Neuron (in vitro differentiated cells): Measurements from ENCODE around the gene TPSB2.
"Not testable (repeated sequence)": the region's sequence is repeated elsewhere in the genome, so short reads cannot be mapped to it uniquely, and the experiment has no call there.

Experiments used
- H2AFZ ChIP-seq: one replicate; pipeline ENCODE4 v1.6.1; 2013; ENCODE audit warnings: low read depth, mild to moderate bottlenecking, inconsistent platforms, low read length, moderate library complexity
- H3K27me3 ChIP-seq: one replicate; pipeline ENCODE4 v1.6.1; 2013; ENCODE audit warnings: low read length; ENCODE audit not compliant: insufficient read depth
- H3K36me3 ChIP-seq: one replicate; pipeline ENCODE4 v1.6.1; 2013; ENCODE audit warnings: low read length; ENCODE audit not compliant: insufficient read depth
- H3K4me1 ChIP-seq: one replicate; pipeline ENCODE4 v1.6.1; 2013; ENCODE audit warnings: low read length; ENCODE audit not compliant: insufficient read depth
- H3K4me3 ChIP-seq: 2 replicates; pipeline ENCODE4 v1.5.1; 2013; ENCODE audit warnings: mild to moderate bottlenecking, low read length, moderate library complexity
- H3K9me3 ChIP-seq: one replicate; pipeline ENCODE4 v1.6.1; 2013; ENCODE audit warnings: low read length

Gene TPSB2

DNA sequence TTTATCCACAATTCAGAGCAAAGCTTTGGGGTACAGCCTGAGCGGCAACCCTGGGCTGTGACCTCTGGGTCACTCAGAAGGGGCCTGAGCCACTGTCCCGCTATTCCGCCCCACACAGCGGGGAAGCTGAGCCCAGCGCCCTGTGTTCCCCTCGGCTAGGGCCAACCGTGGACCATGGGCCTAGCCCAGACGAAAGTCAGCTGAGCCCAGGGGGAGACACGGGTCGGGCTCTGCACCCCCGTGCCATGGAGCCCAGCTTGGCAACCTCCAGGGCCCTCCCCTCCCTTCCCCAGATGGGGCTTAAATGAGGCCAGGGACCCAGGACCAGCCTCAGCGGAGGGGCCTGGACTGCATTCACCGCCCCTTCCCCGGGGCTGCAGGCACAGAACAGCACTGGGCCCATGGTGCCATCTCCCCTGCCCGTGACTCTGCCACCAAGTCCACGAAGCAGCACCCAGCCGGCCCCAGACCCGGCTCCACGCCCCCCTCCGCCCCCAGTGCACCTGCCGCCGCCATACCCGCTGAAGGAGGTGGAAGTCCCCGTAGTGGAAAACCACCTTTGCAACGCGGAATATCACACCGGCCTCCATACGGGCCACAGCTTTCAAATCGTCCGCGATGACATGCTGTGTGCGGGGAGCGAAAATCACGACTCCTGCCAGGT, 27.7 kb upstream of the TPSB2 start:
- no peak overlapping the region for H2AFZ ChIP-seq
- peaks cover 38% of the 10 kb centered on the region for H3K27me3 ChIP-seq

DNA sequence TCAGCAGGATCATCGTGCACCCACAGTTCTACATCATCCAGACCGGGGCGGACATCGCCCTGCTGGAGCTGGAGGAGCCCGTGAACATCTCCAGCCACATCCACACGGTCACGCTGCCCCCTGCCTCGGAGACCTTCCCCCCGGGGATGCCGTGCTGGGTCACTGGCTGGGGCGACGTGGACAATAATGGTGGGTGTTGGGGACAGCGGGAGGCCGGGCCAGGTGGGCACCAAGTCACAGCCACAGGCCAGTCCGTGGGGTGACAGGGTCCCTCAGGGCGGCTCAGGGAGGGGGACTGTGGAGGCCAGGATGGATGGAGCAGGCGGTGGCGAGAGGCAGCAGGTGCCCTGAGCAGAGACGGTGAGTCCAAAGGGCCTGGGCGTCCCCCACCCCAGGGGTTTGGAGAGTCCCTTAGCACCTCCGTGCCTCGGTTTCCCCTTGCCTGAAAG, 26.9 kb upstream of the TPSB2 start:
- Histone ChIP-seq H3K36me3 (no peaks in the 10 kb centered on the region), H2AFZ (no peak overlapping the region), H3K9me3 (no peaks in the 10 kb centered on the region), H3K4me1 (no peaks in the 10 kb centered on the region), H3K27me3 (peaks cover 33% of the 10 kb centered on the region), H3K4me3 (no peak overlapping the region)

More for the DNA sequence above, 27.7 kb upstream of the TPSB2 start:
- Histone ChIP-seq H3K36me3 (no peaks in the 10 kb centered on the region), H3K4me3 (no peak overlapping the region), H3K4me1 (no peaks in the 10 kb centered on the region), H3K9me3 (no peaks in the 10 kb centered on the region)

DNA sequence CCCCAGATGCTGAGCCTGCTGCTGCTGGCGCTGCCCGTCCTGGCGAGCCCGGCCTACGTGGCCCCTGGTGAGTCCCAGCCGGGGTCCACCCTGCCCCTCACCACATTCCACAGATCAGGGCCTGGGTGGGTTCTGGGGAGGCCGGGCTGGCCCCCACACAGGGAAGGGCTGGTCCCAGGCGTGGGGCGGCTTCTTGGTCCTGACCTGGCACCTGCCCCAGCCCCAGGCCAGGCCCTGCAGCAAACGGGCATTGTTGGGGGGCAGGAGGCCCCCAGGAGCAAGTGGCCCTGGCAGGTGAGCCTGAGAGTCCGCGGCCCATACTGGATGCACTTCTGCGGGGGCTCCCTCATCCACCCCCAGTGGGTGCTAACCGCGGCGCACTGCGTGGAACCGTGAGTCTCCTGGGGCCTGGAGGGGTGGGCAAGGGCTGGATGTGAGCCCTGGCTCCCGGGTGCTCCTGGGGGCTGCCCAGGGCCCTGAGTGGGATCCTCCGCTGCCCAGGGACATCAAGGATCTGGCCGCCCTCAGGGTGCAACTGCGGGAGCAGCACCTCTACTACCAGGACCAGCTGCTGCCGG, 26.4 kb upstream of the TPSB2 start:
- H3K9me3 ChIP-seq, H2AFZ ChIP-seq, H3K4me3 ChIP-seq, H3K4me1 ChIP-seq, H3K36me3 ChIP-seq: not testable (repeated sequence)
- H3K27me3 ChIP-seq = peaks cover 29% of the 10 kb centered on the region

DNA sequence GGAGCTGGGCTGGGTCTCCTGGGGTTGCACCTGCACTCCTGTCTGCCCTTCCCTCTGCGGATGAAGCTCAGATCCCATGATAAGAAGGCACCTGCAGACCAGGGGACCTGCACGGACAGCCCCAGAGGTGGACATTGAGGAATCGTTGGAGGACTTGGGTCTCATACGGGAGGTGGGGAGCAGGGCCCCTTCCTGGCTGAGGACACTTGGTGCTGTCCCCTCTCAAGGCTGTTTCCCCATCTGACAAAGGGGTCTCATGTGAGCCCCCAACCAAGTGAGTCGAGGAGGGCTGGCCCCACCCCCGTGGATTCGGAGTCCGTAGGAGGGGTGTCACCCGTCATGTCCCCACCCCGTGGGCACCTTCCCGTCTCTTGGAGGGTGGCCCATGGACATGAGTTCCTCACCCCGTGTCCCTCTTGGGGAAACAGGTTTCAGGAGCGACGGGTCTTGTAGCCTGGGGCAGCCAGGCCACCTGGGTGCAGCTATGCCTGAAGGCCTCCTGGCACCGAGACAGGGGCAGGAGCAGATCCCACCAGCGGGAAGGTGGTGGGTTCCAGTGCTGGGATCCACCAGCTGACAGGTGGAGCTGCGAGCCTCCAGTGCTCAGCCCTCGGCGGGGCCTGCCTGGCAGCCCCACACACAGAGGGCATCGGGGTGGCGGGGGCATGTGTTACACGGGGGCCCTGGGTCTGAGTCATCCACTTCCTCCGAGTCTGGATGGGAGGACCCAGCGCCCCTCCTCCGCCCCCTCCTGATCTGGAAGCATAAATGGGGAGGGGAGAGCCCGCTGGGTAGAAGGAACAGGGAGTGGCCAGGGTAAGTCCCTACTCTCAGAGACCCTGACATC, 25.5 kb upstream of the TPSB2 start, which contains the start of gene TPSD1:
TPSD1 (plus strand) TSS at position 794 of the 847 bp plus-strand sequence. CDS start 212 bp downstream, outside the sequence.
- not testable (repeated sequence) for H3K4me1 ChIP-seq, H3K9me3 ChIP-seq, H2AFZ ChIP-seq, H3K4me3 ChIP-seq, H3K36me3 ChIP-seq
- H3K27me3 ChIP-seq = peaks cover 21% of the 10 kb centered on the region

DNA sequence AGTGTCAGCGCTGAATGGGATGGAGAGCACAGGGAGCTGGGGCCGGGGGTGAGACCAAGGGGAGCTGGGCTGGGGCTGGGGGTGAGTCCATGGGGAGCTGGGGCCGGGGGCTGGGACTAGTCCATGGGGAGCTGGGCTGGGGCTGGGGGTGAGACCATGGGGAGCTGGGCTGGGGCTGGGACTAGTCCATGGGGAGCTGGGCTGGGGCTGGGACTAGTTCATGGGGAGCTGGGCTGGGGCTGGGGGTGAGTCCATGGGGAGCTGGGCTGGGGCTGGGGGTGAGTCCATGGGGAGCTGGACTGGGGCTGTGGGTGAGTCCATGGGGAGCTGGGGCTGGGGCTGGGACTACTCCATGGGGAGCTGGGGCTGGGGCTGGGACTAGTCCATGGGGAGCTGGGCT, 24.8 kb upstream of the TPSB2 start:
- not testable (repeated sequence) for H3K4me3 ChIP-seq, H3K4me1 ChIP-seq, H2AFZ ChIP-seq, H3K36me3 ChIP-seq, H3K9me3 ChIP-seq
- H3K27me3 ChIP-seq = peaks cover 15% of the 10 kb centered on the region

DNA sequence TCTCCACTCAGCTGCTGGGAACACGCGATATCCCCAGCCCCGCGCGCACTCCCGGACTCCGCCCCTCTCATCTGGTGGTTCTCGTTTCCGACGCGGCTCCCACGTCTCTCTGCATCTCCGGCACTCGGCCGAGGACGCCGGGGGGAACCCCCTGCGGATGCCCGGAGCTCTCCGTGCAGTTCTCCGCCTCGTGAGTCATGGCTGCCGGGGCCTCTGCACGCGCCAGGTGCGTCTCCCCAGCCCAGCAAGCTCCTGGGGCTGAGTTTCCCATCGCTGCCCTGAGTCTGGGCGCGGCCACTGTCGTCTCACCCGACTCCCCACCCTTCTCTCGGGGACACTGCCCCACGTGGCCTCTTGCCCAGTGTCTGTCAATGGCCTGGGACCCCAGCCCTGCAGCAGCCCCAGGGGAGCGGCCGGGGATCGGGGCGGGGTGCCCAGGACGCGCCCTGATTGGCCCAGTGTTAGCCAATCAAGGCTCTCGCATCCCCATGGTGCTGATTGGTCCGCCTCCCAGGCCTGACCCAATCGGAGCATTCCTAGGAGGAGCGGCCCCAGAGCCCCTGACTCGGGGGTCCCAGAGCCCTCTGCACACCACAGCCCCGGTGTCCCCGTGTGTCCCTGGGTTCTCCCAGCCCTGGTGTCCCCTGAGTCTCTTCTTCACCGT, 23.8 kb upstream of the TPSB2 start:
- not testable (repeated sequence) for H3K36me3 ChIP-seq, H3K4me1 ChIP-seq, H3K9me3 ChIP-seq, H2AFZ ChIP-seq, H3K4me3 ChIP-seq, H3K27me3 ChIP-seq

DNA sequence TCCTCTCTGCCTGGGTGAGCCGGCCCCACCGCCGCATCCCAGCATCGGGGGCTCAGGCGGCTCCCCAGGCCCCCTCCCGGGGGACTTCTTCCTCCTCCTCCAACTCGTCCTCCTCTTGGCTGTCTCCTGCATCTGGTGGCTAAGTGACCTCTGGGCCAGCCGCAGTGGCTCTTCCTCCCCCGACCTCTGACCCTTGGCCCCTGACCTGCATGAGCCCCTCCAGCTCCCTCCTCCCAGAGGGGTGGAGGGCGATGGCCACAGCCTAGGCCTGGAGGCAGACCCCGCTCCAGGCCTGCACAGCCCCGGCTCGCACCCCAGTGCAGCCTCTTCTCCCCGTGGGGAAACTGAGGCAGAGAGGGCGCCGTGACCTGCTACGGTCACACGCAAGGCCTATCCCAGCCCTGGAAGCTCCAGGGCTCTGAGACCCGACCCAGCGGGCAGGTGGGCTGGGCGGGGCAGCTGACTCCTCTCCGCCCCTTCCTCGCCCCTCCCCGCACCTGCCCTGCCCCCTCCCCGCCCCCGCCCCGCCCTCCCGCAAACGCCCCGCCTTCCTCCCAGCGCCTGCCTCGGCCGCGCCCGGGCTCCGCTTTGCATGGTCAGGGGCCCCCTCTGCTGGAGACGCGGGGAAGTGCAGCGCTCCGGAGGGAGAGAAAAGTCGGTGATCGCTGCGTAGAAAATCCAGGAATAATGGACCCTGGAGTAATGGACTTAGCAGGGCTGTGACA, 19.2 kb upstream of the TPSB2 start:
- H3K4me3 ChIP-seq, H2AFZ ChIP-seq, H3K4me1 ChIP-seq, H3K9me3 ChIP-seq, H3K36me3 ChIP-seq, H3K27me3 ChIP-seq: not testable (repeated sequence)

DNA sequence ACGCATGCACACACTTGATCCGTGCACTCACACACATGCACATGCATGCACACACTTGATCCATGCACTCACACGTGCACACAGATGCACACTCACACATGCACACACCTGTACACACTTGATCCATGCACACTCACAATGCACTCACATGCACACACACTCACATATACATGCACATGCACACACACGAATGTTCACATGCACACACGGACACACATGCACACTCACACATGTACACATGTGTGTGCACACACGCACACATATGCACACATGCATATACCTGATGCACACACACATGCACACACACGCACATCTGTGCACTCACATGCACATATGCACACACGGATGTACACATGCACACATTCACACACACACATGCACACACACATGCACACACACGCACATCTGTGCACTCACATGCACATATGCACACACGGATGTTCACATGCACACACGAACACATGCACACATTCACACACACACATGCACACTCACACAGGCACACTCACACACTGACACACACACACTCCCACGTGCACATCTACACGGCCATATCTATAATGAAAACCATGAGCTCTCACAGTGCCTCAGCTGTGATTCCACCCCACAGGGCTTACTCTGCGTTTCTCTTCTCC, 18.0 kb upstream of the TPSB2 start:
- not testable (repeated sequence) for H3K4me1 ChIP-seq, H2AFZ ChIP-seq, H3K27me3 ChIP-seq, H3K4me3 ChIP-seq, H3K9me3 ChIP-seq, H3K36me3 ChIP-seq

DNA sequence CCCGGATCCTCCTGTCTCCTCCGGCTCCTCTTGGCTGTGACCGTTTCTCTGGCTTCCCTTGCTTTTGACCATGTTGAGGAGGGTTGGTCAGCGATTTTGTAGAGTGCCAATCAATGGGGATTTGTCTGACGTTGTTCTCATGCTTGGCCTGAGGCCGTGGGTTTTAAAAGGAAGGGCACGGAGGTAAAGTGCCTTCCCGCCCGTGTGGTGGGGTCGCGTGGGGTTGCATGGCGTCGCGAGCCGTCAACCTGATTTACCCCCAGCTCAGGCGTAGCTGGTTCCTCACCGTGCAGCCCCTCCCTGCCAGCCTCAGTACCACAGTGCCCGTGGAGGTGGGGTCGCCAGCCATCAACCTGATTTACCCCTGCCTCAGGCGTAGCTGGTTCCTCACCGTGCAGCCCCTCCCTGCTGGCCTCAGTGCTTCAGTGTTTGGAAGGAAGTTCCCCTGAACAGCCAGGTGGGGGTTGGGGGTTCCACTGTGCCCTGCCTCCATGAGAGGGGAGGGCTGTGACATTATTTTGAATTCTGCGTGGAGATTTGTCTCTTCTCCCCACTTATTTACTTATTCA, 15.6 kb upstream of the TPSB2 start:
- peaks cover 3% of the 10 kb centered on the region for H3K4me1 ChIP-seq
- peaks cover 7% of the 10 kb centered on the region for H3K27me3 ChIP-seq
- no peak overlapping the region for H3K4me3 ChIP-seq
- H3K36me3 ChIP-seq = no peaks in the 10 kb centered on the region
- no peaks in the 10 kb centered on the region for H3K9me3 ChIP-seq
- H2AFZ ChIP-seq = no peak overlapping the region

DNA sequence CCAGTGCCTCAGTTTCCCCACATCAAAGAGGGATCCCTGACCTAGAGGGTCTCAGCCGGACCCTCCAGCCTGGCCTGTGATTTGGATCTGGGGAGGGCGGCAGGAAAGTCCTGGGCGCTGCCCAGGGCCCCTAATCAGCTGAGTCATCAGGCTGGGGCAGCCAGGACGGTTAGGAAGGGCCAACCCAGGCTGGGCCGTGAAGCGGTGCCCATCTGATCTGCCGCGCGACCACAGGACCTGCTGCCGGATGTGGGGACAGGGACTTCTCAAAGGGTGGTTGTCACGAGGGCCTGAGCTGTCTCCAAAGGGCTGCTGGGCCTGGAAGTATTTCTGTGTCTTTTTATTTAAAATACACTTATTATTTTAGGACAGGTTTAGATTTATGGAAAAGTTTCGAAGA, 14.9 kb upstream of the TPSB2 start:
- Histone ChIP-seq H3K9me3 (no peaks in the 10 kb centered on the region), H3K4me3 (no peak overlapping the region), H3K4me1 (peaks cover 3% of the 10 kb centered on the region)

DNA sequence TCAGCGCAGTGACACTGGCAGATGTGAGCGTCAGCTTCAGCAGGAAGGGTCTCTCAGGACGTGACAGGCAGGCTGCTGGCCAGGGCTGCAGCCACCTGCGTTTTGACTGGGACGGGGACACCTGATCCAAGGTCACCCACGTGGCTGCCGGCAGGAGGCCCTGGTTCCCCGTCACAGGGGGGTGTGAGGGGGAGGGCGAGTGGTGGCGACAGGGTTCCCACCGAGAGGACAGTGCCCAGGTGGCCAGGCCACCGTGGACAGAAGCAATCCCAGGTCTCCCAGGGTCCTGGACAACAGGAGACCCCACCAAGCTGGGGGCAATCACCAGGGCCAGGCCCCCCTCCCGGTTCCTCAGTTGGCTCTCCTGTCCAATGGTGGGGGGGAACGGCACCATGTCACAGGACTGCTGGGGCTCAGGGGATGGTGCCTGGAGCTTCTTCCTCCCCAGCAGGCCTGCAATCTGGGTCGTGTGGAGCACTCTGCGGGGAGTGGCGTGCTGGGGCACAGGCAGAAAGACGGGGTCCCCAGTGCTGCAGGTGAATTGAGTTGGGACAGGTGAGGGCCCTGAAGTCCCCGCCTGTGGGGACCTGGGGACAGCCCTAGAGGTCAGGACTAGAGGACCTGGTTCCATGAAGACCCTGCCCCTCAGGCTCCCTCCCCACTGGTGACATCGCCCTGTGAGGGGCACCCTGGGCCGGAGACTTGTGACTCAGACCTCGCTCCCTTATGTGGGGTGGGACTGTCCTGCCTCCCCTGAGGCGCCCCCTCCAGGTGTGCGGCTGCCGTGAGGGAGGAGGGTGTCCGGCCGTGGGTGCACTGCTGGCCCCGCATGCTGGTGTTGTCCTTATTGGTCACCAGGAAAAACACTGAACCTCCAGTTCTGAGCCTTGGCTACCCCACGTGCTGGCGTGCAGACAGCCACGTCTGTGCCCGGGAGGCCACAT, 14.2 kb upstream of the TPSB2 start:
- not testable (repeated sequence) for H3K27me3 ChIP-seq, H3K4me3 ChIP-seq, H3K9me3 ChIP-seq, H2AFZ ChIP-seq, H3K36me3 ChIP-seq, H3K4me1 ChIP-seq

More for the DNA sequence above, 14.9 kb upstream of the TPSB2 start:
- H3K27me3 ChIP-seq = peaks cover 7% of the 10 kb centered on the region
- H3K36me3 ChIP-seq = no peaks in the 10 kb centered on the region
- no peak overlapping the region for H2AFZ ChIP-seq
